Measurements from ENCODE around the gene LRRC31.

The LRRC31 gene

DNA sequence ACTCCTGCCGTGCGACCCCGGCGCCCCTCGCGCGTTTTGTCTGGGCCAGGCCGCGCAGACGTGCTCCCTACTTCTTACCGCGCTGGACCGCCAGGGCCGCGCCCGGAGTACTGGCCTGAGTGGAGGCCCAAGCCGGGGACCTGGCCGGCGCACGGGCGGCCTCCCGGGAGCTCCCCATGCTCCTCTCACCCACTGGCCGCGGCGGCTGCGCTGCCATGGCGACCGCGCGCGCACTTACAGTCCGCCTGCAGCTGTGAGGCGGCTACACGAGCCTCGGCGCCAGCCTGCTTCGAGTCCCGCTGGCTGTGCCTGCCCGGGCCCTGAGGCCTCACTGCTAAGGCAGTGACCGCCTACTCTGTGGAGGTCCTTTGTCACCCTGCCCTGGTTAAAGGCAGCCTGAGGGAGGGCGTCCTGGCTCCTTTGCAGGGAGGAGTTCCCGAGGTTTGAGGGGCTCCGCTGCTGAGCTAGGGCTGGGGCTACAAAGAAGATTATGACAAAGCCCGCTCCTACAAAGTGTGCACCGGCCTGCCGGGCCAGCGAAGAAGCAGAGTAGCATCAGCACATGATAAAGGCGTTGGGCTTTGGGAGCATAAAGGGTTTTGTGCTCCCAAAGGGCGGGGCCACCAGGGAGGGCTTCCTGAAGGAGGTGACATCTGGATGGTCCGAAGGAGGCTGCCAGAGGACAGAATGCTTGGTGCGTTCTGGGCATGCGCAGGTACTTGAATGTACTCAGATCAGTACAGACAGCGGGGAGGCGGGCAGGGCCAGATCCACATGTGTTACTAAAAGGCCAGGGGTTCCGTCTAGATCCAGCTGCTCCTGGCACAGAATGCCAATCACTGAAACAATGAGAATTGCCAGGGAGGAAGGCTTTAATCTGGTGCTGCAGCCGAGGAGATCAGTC, 57.2 kb downstream of the LRRC31 start, which contains the start of the genes LRRC34 and LRRIQ4 (continued):
- TF ChIP-seq, protein P1, sequence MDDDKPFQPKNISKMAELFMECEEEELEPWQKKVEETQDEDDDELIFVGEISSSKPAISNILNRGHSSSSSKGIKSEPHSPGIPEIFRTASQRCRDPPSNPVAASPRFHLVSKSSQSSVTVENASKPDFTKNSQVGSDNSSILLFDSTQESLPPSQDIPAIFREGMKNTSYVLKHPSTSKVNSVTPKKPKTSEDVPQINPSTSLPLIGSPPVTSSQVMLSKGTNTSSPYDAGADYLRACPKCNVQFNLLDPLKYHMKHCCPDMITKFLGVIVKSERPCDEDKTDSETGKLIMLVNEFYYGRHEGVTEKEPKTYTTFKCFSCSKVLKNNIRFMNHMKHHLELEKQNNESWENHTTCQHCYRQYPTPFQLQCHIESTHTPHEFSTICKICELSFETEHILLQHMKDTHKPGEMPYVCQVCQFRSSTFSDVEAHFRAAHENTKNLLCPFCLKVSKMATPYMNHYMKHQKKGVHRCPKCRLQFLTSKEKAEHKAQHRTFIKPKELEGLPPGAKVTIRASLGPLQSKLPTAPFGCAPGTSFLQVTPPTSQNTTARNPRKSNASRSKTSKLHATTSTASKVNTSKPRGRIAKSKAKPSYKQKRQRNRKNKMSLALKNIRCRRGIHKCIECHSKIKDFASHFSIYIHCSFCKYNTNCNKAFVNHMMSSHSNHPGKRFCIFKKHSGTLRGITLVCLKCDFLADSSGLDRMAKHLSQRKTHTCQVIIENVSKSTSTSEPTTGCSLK (tag by site-specific recombination; IDR thresholded peaks at IDR 0.05) = no peak
- no peak for TF ChIP-seq ZNF174 (tag by site-specific recombination; IDR thresholded peaks at IDR 0.05)
- no peak for TF ChIP-seq ZNF658 (tag by site-specific recombination; IDR thresholded peaks at IDR 0.05)
- no peak for TF ChIP-seq ZNF571 (tag by site-specific recombination; IDR thresholded peaks at IDR 0.05)
- TF ChIP-seq, protein P2, sequence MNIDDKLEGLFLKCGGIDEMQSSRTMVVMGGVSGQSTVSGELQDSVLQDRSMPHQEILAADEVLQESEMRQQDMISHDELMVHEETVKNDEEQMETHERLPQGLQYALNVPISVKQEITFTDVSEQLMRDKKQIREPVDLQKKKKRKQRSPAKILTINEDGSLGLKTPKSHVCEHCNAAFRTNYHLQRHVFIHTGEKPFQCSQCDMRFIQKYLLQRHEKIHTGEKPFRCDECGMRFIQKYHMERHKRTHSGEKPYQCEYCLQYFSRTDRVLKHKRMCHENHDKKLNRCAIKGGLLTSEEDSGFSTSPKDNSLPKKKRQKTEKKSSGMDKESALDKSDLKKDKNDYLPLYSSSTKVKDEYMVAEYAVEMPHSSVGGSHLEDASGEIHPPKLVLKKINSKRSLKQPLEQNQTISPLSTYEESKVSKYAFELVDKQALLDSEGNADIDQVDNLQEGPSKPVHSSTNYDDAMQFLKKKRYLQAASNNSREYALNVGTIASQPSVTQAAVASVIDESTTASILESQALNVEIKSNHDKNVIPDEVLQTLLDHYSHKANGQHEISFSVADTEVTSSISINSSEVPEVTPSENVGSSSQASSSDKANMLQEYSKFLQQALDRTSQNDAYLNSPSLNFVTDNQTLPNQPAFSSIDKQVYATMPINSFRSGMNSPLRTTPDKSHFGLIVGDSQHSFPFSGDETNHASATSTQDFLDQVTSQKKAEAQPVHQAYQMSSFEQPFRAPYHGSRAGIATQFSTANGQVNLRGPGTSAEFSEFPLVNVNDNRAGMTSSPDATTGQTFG (tag by site-specific recombination; IDR thresholded peaks at IDR 0.05; ENCODE audit: borderline replicate concordance) = no peak
- TF ChIP-seq, protein P3, sequence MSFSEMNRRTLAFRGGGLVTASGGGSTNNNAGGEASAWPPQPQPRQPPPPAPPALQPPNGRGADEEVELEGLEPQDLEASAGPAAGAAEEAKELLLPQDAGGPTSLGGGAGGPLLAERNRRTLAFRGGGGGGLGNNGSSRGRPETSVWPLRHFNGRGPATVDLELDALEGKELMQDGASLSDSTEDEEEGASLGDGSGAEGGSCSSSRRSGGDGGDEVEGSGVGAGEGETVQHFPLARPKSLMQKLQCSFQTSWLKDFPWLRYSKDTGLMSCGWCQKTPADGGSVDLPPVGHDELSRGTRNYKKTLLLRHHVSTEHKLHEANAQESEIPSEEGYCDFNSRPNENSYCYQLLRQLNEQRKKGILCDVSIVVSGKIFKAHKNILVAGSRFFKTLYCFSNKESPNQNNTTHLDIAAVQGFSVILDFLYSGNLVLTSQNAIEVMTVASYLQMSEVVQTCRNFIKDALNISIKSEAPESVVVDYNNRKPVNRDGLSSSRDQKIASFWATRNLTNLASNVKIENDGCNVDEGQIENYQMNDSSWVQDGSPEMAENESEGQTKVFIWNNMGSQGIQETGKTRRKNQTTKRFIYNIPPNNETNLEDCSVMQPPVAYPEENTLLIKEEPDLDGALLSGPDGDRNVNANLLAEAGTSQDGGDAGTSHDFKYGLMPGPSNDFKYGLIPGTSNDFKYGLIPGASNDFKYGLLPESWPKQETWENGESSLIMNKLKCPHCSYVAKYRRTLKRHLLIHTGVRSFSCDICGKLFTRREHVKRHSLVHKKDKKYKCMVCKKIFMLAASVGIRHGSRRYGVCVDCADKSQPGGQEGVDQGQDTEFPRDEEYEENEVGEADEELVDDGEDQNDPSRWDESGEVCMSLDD (tag by site-specific recombination; IDR thresholded peaks at IDR 0.05) = peak; percentile 7; the same call in 1 of the 2 replicates
- TF ChIP-seq, protein P4, sequence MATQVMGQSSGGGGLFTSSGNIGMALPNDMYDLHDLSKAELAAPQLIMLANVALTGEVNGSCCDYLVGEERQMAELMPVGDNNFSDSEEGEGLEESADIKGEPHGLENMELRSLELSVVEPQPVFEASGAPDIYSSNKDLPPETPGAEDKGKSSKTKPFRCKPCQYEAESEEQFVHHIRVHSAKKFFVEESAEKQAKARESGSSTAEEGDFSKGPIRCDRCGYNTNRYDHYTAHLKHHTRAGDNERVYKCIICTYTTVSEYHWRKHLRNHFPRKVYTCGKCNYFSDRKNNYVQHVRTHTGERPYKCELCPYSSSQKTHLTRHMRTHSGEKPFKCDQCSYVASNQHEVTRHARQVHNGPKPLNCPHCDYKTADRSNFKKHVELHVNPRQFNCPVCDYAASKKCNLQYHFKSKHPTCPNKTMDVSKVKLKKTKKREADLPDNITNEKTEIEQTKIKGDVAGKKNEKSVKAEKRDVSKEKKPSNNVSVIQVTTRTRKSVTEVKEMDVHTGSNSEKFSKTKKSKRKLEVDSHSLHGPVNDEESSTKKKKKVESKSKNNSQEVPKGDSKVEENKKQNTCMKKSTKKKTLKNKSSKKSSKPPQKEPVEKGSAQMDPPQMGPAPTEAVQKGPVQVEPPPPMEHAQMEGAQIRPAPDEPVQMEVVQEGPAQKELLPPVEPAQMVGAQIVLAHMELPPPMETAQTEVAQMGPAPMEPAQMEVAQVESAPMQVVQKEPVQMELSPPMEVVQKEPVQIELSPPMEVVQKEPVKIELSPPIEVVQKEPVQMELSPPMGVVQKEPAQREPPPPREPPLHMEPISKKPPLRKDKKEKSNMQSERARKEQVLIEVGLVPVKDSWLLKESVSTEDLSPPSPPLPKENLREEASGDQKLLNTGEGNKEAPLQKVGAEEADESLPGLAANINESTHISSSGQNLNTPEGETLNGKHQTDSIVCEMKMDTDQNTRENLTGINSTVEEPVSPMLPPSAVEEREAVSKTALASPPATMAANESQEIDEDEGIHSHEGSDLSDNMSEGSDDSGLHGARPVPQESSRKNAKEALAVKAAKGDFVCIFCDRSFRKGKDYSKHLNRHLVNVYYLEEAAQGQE (tag by site-specific recombination; IDR thresholded peaks at IDR 0.05) = 0 out of 2 replicates have a peak, but pooled peaks have one; percentile 36
- TF ChIP-seq, protein P5, sequence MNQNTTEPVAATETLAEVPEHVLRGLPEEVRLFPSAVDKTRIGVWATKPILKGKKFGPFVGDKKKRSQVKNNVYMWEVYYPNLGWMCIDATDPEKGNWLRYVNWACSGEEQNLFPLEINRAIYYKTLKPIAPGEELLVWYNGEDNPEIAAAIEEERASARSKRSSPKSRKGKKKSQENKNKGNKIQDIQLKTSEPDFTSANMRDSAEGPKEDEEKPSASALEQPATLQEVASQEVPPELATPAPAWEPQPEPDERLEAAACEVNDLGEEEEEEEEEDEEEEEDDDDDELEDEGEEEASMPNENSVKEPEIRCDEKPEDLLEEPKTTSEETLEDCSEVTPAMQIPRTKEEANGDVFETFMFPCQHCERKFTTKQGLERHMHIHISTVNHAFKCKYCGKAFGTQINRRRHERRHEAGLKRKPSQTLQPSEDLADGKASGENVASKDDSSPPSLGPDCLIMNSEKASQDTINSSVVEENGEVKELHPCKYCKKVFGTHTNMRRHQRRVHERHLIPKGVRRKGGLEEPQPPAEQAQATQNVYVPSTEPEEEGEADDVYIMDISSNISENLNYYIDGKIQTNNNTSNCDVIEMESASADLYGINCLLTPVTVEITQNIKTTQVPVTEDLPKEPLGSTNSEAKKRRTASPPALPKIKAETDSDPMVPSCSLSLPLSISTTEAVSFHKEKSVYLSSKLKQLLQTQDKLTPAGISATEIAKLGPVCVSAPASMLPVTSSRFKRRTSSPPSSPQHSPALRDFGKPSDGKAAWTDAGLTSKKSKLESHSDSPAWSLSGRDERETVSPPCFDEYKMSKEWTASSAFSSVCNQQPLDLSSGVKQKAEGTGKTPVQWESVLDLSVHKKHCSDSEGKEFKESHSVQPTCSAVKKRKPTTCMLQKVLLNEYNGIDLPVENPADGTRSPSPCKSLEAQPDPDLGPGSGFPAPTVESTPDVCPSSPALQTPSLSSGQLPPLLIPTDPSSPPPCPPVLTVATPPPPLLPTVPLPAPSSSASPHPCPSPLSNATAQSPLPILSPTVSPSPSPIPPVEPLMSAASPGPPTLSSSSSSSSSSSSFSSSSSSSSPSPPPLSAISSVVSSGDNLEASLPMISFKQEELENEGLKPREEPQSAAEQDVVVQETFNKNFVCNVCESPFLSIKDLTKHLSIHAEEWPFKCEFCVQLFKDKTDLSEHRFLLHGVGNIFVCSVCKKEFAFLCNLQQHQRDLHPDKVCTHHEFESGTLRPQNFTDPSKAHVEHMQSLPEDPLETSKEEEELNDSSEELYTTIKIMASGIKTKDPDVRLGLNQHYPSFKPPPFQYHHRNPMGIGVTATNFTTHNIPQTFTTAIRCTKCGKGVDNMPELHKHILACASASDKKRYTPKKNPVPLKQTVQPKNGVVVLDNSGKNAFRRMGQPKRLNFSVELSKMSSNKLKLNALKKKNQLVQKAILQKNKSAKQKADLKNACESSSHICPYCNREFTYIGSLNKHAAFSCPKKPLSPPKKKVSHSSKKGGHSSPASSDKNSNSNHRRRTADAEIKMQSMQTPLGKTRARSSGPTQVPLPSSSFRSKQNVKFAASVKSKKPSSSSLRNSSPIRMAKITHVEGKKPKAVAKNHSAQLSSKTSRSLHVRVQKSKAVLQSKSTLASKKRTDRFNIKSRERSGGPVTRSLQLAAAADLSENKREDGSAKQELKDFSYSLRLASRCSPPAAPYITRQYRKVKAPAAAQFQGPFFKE (tag by site-specific recombination; IDR thresholded peaks at IDR 0.05; ENCODE audit: borderline replicate concordance) = no peak
- no peak for TF ChIP-seq ZNF677 (tag by site-specific recombination; IDR thresholded peaks at IDR 0.05)
- TF ChIP-seq, protein P6, sequence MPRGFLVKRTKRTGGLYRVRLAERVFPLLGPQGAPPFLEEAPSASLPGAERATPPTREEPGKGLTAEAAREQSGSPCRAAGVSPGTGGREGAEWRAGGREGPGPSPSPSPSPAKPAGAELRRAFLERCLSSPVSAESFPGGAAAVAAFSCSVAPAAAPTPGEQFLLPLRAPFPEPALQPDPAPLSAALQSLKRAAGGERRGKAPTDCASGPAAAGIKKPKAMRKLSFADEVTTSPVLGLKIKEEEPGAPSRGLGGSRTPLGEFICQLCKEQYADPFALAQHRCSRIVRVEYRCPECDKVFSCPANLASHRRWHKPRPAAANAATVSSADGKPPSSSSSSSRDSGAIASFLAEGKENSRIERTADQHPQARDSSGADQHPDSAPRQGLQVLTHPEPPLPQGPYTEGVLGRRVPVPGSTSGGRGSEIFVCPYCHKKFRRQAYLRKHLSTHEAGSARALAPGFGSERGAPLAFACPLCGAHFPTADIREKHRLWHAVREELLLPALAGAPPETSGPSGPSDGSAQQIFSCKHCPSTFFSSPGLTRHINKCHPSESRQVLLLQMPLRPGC (tag by site-specific recombination; IDR thresholded peaks at IDR 0.05) = no peak
- peak; percentile 88 for TF ChIP-seq TRIM28 (IDR thresholded peaks at IDR 0.05; ENCODE audit: borderline replicate concordance, low read length)
- no peak for TF ChIP-seq ZNF529 (tag by site-specific recombination; IDR thresholded peaks at IDR 0.05; ENCODE audit: insufficient replicate concordance)
- TF ChIP-seq ZNF701 (tag by site-specific recombination; IDR thresholded peaks at IDR 0.05) = no peak
- TF ChIP-seq ZNF777 (tag by site-specific recombination; IDR thresholded peaks at IDR 0.05; ENCODE audit: borderline replicate concordance) = no peak
- TF ChIP-seq, protein P7, sequence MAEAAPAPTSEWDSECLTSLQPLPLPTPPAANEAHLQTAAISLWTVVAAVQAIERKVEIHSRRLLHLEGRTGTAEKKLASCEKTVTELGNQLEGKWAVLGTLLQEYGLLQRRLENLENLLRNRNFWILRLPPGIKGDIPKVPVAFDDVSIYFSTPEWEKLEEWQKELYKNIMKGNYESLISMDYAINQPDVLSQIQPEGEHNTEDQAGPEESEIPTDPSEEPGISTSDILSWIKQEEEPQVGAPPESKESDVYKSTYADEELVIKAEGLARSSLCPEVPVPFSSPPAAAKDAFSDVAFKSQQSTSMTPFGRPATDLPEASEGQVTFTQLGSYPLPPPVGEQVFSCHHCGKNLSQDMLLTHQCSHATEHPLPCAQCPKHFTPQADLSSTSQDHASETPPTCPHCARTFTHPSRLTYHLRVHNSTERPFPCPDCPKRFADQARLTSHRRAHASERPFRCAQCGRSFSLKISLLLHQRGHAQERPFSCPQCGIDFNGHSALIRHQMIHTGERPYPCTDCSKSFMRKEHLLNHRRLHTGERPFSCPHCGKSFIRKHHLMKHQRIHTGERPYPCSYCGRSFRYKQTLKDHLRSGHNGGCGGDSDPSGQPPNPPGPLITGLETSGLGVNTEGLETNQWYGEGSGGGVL (tag by site-specific recombination; IDR thresholded peaks at IDR 0.05) = no peak
